ENCODE measurements around the gene ABLIM1. TPM values are rescaled to one million over a fixed set of nuclear protein-coding genes. Genes with fewer than 3 reads are reported as not detected.

The ABLIM1 gene
- total RNA-seq, 1 donor from 2014 or later, result 39.8 TPM

- no peak for DNase-seq (ENCODE audit: low spot score)
- H3K36me3 ChIP-seq, result no peaks in the 10 kb centered on the region
- H3K9ac ChIP-seq, result no peak overlapping the region
- H4K20me1 ChIP-seq (ENCODE audit: low read depth), result no peaks in the 10 kb centered on the region
- peaks cover 9% of the 10 kb centered on the region for H3K27me3 Mint-ChIP-seq (ENCODE audit: insufficient read depth, low read depth)
- no peak overlapping the region for H3K27ac ChIP-seq
- no peaks in the 10 kb centered on the region for H3K79me2 ChIP-seq (ENCODE audit: low read depth)
- no peak overlapping the region for H3K4me3 ChIP-seq
- H3K4me2 ChIP-seq, result no peak overlapping the region
- H3K9me3 ChIP-seq (ENCODE audit: low read depth), result no peaks in the 10 kb centered on the region
- H3K4me3 Mint-ChIP-seq, result no peak overlapping the region
- peaks cover 2% of the 10 kb centered on the region for H3K9me3 Mint-ChIP-seq
- peaks cover 6% of the 10 kb centered on the region for H3K36me3 Mint-ChIP-seq
- H3K4me1 Mint-ChIP-seq, result peaks cover 20% of the 10 kb centered on the region
- no peak overlapping the region for H2AFZ ChIP-seq (replicated peaks)
- H3K27ac Mint-ChIP-seq, result no peak overlapping the region
- no peaks in the 10 kb centered on the region for H3K27me3 ChIP-seq
- H3K4me1 ChIP-seq, result peaks cover 3% of the 10 kb centered on the region
- no peaks in the 10 kb centered on the region for H3F3A ChIP-seq (ENCODE audit: low read depth)
- no peak for TF ChIP-seq EZH2 (IDR thresholded peaks at IDR 0.05)
- no peak for TF ChIP-seq EZH2phosphoT487 (IDR thresholded peaks at IDR 0.05)
These were observed 273.5 kb downstream of the ABLIM1 start for GRCh38 chr10:114384601-114385000.

GRCh38 chr10:114384181-114384580, 273.9 kb downstream of the ABLIM1 start:
- no peak overlapping the region for H3K27ac ChIP-seq

More at GRCh38 chr10:114384181-114384580, 273.9 kb downstream of the ABLIM1 start:
- H4K20me1 ChIP-seq (ENCODE audit: low read depth), result no peaks in the 10 kb centered on the region
- no peak overlapping the region for H2AFZ ChIP-seq (replicated peaks)
- no peaks in the 10 kb centered on the region for H3K27me3 ChIP-seq
- DNase-seq (ENCODE audit: low spot score), result no peak
- peaks cover 2% of the 10 kb centered on the region for H3K9me3 Mint-ChIP-seq
- no peak overlapping the region for H3K4me3 ChIP-seq
- no peaks in the 10 kb centered on the region for H3F3A ChIP-seq (ENCODE audit: low read depth)
- peak overlapping the region; percentile 48 for H3K27ac Mint-ChIP-seq
- H3K9me3 ChIP-seq (ENCODE audit: low read depth), result no peaks in the 10 kb centered on the region
- H3K9ac ChIP-seq, result no peak overlapping the region
- H3K4me3 Mint-ChIP-seq, result no peak overlapping the region
- H3K27me3 Mint-ChIP-seq (ENCODE audit: insufficient read depth, low read depth), result peaks cover 9% of the 10 kb centered on the region
- no peak overlapping the region for H3K4me2 ChIP-seq
- TF ChIP-seq EZH2phosphoT487 (IDR thresholded peaks at IDR 0.05) (no peak), CTCF (IDR thresholded peaks at IDR 0.05) (no peak), EZH2 (IDR thresholded peaks at IDR 0.05) (no peak)
- H3K4me1 ChIP-seq, result peaks cover 3% of the 10 kb centered on the region
- peaks cover 6% of the 10 kb centered on the region for H3K36me3 Mint-ChIP-seq
- H3K79me2 ChIP-seq (ENCODE audit: low read depth), result no peaks in the 10 kb centered on the region
- H3K4me1 Mint-ChIP-seq, result peaks cover 20% of the 10 kb centered on the region
- no peaks in the 10 kb centered on the region for H3K36me3 ChIP-seq

Small RNAs within 50 kb of the gene (small RNA-seq; reads per million reads assigned to genes)
- gene RN7SL384P, result not detected

Other genes starting within 250 kb of the ABLIM1 start
- 24.1 and 28.2 TPM in 2 replicates for gene FHIP2A, start 163.5 kb upstream of the ABLIM1 start, total RNA-seq (ENCODE audit: low replicate concordance)

All from neural progenitor cell (in vitro differentiated cells).